Tibial nerve (tissue), 4 donors: ENCODE data around the gene CTNNA3.

Experiments used
- EP300 ChIP-seq, 2 donors: sonication (generic); formaldehyde crosslinking; IDR thresholded peaks; one replicate each; pipeline ENCODE4 v1.6.1; 2017; ENCODE audit warnings: antibody characterized with exemption in 2 of 2, mild to moderate bottlenecking in 1 of 2
- TF ChIP-seq, protein P1 (sequence below), 5 experiments: fragments of 200-600 bp in 3 of 5; fragments of 450-650 bp in 2 of 5; sonication (generic) in 3 of 5; IDR thresholded peaks; one replicate each; pipeline ENCODE4 v1.5.1; 2016 to 2019; ENCODE audit warnings: antibody characterized with exemption in 5 of 5, mild to moderate bottlenecking in 3 of 5, moderate library complexity in 2 of 5

DNA sequence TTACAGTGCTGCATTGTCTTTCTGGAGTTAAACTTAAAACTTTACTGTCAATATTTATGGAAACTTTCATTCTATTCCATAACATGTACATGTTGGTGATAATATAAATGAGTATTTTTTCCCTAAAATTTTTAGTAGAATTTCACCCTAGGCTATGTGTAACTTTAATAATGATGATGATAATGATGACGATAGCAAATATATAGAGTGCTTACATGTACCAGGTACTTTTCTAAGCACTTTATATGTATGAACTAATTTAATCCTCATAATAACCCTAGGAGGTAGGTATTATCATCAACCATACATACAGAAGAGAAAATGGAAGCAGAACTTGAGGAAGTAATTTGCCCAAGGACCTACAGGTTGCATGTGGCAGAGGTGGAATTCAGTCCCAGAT lies 684.5 kb downstream of the CTNNA3 start:
- TF ChIP-seq, protein P1, sequence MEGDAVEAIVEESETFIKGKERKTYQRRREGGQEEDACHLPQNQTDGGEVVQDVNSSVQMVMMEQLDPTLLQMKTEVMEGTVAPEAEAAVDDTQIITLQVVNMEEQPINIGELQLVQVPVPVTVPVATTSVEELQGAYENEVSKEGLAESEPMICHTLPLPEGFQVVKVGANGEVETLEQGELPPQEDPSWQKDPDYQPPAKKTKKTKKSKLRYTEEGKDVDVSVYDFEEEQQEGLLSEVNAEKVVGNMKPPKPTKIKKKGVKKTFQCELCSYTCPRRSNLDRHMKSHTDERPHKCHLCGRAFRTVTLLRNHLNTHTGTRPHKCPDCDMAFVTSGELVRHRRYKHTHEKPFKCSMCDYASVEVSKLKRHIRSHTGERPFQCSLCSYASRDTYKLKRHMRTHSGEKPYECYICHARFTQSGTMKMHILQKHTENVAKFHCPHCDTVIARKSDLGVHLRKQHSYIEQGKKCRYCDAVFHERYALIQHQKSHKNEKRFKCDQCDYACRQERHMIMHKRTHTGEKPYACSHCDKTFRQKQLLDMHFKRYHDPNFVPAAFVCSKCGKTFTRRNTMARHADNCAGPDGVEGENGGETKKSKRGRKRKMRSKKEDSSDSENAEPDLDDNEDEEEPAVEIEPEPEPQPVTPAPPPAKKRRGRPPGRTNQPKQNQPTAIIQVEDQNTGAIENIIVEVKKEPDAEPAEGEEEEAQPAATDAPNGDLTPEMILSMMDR (IDR thresholded peaks at IDR 0.05) = no peak
- TF ChIP-seq EP300 (IDR thresholded peaks at IDR 0.05) = no peak
